KMS-11 (cell line): ENCODE measurements around the gene STXBP6.
"Not testable (repeated sequence)": the region's sequence is repeated elsewhere in the genome, so short reads cannot be mapped to it uniquely, and the experiment has no call there.

Source experiments
- H2AFZ ChIP-seq: fragments of 200-600 bp; sonication (generic); 2 replicates; pipeline ENCODE4 v1.6.1; 2016; ENCODE audit warnings: antibody characterized with exemption, mixed run types, low read depth
- H3K27ac ChIP-seq: fragments of 200-600 bp; sonication (generic); 2 replicates; pipeline ENCODE4 v1.6.1; 2016; ENCODE audit warnings: mild to moderate bottlenecking, mixed run types
- H3K27me3 ChIP-seq: fragments of 200-600 bp; sonication (generic); 2 replicates; pipeline ENCODE4 v1.6.1; 2017; ENCODE audit warnings: mild to moderate bottlenecking, low read depth, mixed run types, moderate library complexity; ENCODE audit not compliant: insufficient read depth
- H3K36me3 ChIP-seq: fragments of 200-600 bp; sonication (generic); 2 replicates; pipeline ENCODE4 v1.6.1; 2017; ENCODE audit warnings: mild to moderate bottlenecking, mixed run types; ENCODE audit not compliant: insufficient read depth
- H3K4me1 ChIP-seq: fragments of 200-600 bp; sonication (generic); 2 replicates; pipeline ENCODE4 v1.6.1; 2016; ENCODE audit warnings: mild to moderate bottlenecking, low read depth, mixed run types; ENCODE audit not compliant: poor library complexity, severe bottlenecking
- H3K4me2 ChIP-seq: fragments of 200-600 bp; sonication (generic); 2 replicates; pipeline ENCODE4 v1.7.0; 2016; ENCODE audit warnings: mild to moderate bottlenecking, mixed run types
- H3K4me3 ChIP-seq: fragments of 200-600 bp; sonication (generic); IDR thresholded peaks from 2 replicates; pipeline ENCODE4 v1.6.1; 2017; ENCODE audit warnings: low read depth, low read length, mixed read lengths; ENCODE audit not compliant: insufficient read depth
- H3K79me2 ChIP-seq: fragments of 200-600 bp; sonication (generic); 2 replicates; pipeline ENCODE4 v1.6.1; 2016; ENCODE audit warnings: low read depth, mixed run types; ENCODE audit not compliant: insufficient read depth
- H3K9ac ChIP-seq: fragments of 200-600 bp; sonication (generic); 2 replicates; pipeline ENCODE4 v1.6.1; 2016; ENCODE audit warnings: mild to moderate bottlenecking, mixed run types
- H4K20me1 ChIP-seq: fragments of 200-600 bp; sonication (generic); 2 replicates; pipeline ENCODE4 v1.6.1; 2016; ENCODE audit warnings: mild to moderate bottlenecking, mixed run types; ENCODE audit not compliant: insufficient read depth
- TF ChIP-seq, protein P1 (sequence below): fragments of 200-600 bp; sonication (generic); conservative IDR thresholded peaks from 2 replicates; pipeline ENCODE4 v1.6.1; 2017; ENCODE audit warnings: low read depth, mild to moderate bottlenecking, antibody characterized with exemption, low read length, moderate library complexity, mixed read lengths

Gene STXBP6

DNA sequence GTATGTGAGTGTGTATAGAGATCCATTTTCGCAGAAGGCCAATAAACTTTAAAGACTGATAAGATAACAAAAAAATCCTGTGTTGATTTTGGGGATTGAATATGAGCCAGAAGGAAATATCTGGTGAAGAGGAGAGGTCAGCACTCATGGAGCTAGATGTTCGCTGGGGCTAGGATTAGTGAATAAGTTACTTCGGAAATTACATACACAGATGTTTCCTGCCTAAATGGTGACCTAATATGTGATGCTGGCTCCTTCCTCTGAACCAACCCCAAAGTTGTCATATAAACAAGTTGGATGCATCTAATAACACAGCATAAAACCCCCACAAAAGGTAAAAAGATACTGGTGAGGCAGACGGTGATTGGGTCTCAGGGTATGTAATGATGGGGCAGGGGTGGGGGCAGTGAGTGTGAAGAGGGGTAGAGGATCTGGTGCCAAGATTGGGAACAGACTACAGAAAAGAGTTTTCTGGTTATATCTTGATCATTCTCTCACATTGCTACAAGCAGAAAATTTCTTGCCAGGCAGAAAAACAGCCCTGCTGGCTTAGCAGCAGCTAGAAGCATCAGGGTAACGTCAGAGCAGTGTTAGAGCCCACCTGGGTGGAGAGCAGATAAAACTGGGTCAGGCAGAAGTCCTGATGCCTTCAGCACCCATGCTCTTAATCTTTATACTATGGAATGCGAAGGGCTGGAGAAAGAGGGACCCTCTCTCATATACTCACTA, 275.6 kb downstream of the STXBP6 start:
- no peaks in the 10 kb centered on the region for H4K20me1 ChIP-seq
- TF ChIP-seq, protein P1, sequence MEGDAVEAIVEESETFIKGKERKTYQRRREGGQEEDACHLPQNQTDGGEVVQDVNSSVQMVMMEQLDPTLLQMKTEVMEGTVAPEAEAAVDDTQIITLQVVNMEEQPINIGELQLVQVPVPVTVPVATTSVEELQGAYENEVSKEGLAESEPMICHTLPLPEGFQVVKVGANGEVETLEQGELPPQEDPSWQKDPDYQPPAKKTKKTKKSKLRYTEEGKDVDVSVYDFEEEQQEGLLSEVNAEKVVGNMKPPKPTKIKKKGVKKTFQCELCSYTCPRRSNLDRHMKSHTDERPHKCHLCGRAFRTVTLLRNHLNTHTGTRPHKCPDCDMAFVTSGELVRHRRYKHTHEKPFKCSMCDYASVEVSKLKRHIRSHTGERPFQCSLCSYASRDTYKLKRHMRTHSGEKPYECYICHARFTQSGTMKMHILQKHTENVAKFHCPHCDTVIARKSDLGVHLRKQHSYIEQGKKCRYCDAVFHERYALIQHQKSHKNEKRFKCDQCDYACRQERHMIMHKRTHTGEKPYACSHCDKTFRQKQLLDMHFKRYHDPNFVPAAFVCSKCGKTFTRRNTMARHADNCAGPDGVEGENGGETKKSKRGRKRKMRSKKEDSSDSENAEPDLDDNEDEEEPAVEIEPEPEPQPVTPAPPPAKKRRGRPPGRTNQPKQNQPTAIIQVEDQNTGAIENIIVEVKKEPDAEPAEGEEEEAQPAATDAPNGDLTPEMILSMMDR = no peak
- H3K4me2 ChIP-seq = no peak overlapping the region
- no peaks in the 10 kb centered on the region for H3K79me2 ChIP-seq
- H3K4me3 ChIP-seq = no peak overlapping the region
- H3K4me1 ChIP-seq = no peaks in the 10 kb centered on the region
- H2AFZ ChIP-seq = no peak overlapping the region
- no peak overlapping the region for H3K9ac ChIP-seq
- H3K36me3 ChIP-seq = no peaks in the 10 kb centered on the region
- no peaks in the 10 kb centered on the region for H3K27me3 ChIP-seq
- H3K27ac ChIP-seq = no peak overlapping the region

DNA sequence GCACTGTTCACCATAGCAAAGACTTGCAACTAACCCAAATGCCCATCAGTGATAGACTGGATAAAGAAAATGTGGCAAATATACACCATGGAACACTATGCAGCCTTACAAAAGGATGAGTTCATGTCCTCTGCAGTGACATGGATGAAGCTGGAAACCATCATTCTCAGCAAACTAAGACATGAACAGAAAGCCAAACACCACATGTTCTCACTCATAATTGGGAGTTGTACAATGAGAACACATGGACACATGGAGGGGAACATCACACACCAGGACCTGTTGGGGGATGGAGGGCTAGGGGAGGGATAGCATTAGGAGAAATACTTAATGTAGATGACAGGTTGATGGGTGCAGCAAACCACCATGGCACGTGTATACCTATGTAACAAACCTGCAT, 276.4 kb downstream of the STXBP6 start:
- not testable (repeated sequence) for H3K9ac ChIP-seq, H3K4me1 ChIP-seq, H3K4me3 ChIP-seq, H4K20me1 ChIP-seq, H3K27ac ChIP-seq, H3K79me2 ChIP-seq, H3K27me3 ChIP-seq, H3K36me3 ChIP-seq, H2AFZ ChIP-seq, H3K4me2 ChIP-seq

DNA sequence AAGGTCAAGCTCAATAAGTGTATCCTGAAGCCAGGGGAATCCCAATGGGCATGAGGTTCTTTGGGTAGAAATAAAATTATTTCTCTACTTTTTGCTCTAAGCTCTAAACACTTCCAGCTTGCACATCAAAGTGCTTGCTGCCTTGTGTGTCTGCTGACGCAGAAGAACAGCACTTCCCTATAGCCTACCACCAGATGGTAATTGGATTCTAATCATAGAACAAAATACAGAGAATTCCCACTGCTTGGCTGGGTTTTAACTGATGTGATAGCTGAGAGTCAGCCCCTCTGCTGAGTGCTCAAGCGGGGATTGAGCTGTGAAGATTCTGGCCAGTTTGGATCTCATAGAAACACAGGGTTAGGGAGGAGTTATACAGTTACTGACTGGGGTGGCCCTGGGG, 283.5 kb downstream of the STXBP6 start:
- no peak overlapping the region for H2AFZ ChIP-seq
- no peak overlapping the region for H3K4me3 ChIP-seq
- no peak overlapping the region for H3K9ac ChIP-seq
- no peaks in the 10 kb centered on the region for H4K20me1 ChIP-seq
- no peak overlapping the region for H3K27ac ChIP-seq
- no peaks in the 10 kb centered on the region for H3K36me3 ChIP-seq
- TF ChIP-seq, protein P1 = no peak
- no peak overlapping the region for H3K4me2 ChIP-seq
- H3K79me2 ChIP-seq = no peaks in the 10 kb centered on the region
- no peaks in the 10 kb centered on the region for H3K27me3 ChIP-seq
- no peaks in the 10 kb centered on the region for H3K4me1 ChIP-seq

DNA sequence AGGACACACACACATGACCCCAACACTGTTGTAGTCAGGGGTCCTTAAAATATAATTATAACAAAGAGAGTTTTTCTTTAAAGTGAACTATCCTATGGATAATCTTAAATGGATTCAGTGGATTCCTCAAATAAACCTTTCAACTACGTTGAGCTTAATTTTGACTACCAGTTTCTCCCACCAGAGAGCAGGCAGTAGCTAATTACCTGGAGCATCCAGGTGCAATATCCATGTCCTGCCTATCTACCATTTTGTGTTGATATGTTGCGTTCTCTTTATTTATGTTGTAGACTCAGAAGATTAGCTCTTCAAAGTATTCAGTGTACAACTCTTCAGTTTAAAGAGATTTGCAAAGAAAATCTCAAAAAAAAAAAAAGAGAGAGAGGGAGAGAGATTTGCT, 288.8 kb downstream of the STXBP6 start:
- Histone ChIP-seq H3K79me2 (no peaks in the 10 kb centered on the region), H3K4me3 (no peak overlapping the region), H3K4me1 (no peaks in the 10 kb centered on the region), H2AFZ (no peak overlapping the region), H3K27me3 (no peaks in the 10 kb centered on the region), H3K4me2 (no peak overlapping the region), H3K27ac (no peak overlapping the region), H3K9ac (no peak overlapping the region), H4K20me1 (no peaks in the 10 kb centered on the region), H3K36me3 (no peaks in the 10 kb centered on the region)
- TF ChIP-seq, protein P1 = no peak
